ENCODE measurements around the gene ZNF850.

The ZNF850 gene

GRCh38 chr19:36674201-36674600 is 98.4 kb downstream of the ZNF850 start:
- peaks cover 13 to 16% of the 10 kb centered on the region in 2 donors for H3K4me1 Mint-ChIP-seq
- H3K27me3 Mint-ChIP-seq, result no peaks in the 10 kb centered on the region
- H3K27ac Mint-ChIP-seq, result peak overlapping the region; percentile 51
- ATAC-seq (replicated peaks) (peak; percentile 83), DNase-seq (no peak)
- H3K36me3 Mint-ChIP-seq, result peaks cover 45 to 56% of the 10 kb centered on the region in 2 donors
- H3K4me3 Mint-ChIP-seq, result peak overlapping the region in 1 of 2 donors; percentile 15
- H3K9me3 Mint-ChIP-seq, result peaks cover 6 to 8% of the 10 kb centered on the region in 2 donors

GRCh38 chr19:36672368-36672767 is 100.2 kb downstream of the ZNF850 start:
- no peak overlapping the region for H3K4me3 Mint-ChIP-seq
- DNase-seq, result no peak
- no peaks in the 10 kb centered on the region for H3K27me3 Mint-ChIP-seq
- H3K36me3 Mint-ChIP-seq, result peaks cover 32 to 50% of the 10 kb centered on the region in 2 donors
- no peak for ATAC-seq (replicated peaks)
- H3K9me3 Mint-ChIP-seq, result peaks cover 0 to 9% of the 10 kb centered on the region in 2 donors
- H3K4me1 Mint-ChIP-seq, result peaks cover 22 to 27% of the 10 kb centered on the region in 2 donors
- no peak overlapping the region for H3K27ac Mint-ChIP-seq

- Mint-ChIP-seq H3K27ac (peak overlapping the region; percentile 15), H3K4me1 (peaks cover 28 to 38% of the 10 kb centered on the region in 2 donors), H3K4me3 (peak overlapping the region; percentile 22 to 70)
These were observed 104.0 kb downstream of the ZNF850 start for GRCh38 chr19:36668646-36669045.

GRCh38 chr19:36665832-36666231 is 106.8 kb downstream of the ZNF850 start:
- DNase-seq, result no peak
- Mint-ChIP-seq H3K36me3 (peaks cover 41 to 63% of the 10 kb centered on the region in 2 donors), H3K27ac (peak overlapping the region; percentile 98), H3K9me3 (peaks cover 5 to 10% of the 10 kb centered on the region in 2 donors), H3K27me3 (no peaks in the 10 kb centered on the region), H3K4me3 (peak overlapping the region; percentile 96 to 97), H3K4me1 (peaks cover 22 to 34% of the 10 kb centered on the region in 2 donors)
- no peak for ATAC-seq (replicated peaks)

More at GRCh38 chr19:36668646-36669045, 104.0 kb downstream of the ZNF850 start:
- peaks cover 5 to 9% of the 10 kb centered on the region in 2 donors for H3K9me3 Mint-ChIP-seq
- no peaks in the 10 kb centered on the region for H3K27me3 Mint-ChIP-seq
- DNase-seq (no peak), ATAC-seq (replicated peaks) (no peak)
- H3K36me3 Mint-ChIP-seq, result peaks cover 41 to 64% of the 10 kb centered on the region in 2 donors
